ENCODE measurements around the gene LBX1. TPM values are rescaled to one million over a fixed set of nuclear protein-coding genes. Genes with fewer than 3 reads are reported as not detected.

The LBX1 gene
- total RNA-seq, 1 experiment from 2014 or later, result not detected

DNA sequence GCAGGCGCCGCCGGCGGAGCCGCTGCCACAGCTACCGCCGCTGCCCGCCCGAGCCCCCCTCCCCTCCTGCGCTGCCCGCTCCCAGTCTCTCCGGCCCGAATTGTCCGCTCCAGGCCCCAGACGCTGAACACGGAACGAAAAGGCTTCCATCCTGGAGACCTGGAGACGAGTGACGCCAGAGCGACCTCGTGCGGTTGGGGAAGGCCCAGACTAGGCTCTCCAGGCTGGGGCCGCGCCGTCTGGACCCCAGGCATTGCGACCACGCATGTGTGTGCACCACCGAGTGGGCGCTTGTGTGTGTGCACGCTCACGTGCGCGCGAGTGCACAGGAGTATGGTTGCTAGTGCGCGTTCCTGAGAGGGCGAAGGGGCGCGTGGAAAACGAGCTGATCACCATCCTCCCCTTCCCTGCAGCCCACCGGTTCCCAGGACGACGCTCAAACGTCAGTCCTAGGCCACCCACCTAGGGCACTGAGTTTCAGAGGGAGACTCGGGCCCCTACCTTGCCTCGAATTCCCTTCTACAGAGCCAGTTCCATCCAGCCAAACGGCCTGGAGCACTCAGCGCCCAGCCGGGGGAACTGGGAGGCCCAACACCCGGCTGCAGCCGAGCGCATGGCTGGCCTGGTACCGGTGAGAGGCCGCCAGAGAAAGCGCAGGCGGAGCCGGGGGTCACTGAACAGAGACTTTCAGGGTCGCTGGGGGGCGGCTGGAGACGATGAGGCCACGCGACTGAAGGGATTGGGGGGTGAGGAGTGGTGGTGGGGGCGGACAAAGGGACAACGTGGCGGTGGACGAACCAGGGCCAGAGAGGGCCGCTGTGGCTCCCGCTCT is 11.6 kb downstream of the LBX1 start:
- DNase-seq (ENCODE audit: low read depth, low spot score), result no peak
- H3K9me3 ChIP-seq (ENCODE audit: control insufficient read depth in 1 of 2, insufficient read depth in 1 of 2, low read depth in 1 of 2, low read length in 2 of 2), result no peaks in the 10 kb centered on the region
- no peak overlapping the region for H3K9ac ChIP-seq (ENCODE audit: low read length)
- no peaks in the 10 kb centered on the region for H3K27me3 ChIP-seq (ENCODE audit: insufficient read depth, low read length)
- no peaks in the 10 kb centered on the region for H3K79me2 ChIP-seq (ENCODE audit: insufficient read depth, low read length)
- ChIA-PET CTCF (interaction anchor here (1.0 kb wide), 1 partner anchor 226 kb away, joined by 3 read pairs; no protein-coding TSS in a partner anchor), RAD21 (ENCODE audit: low non-redundant PET in 1 of 2, low total read pairs in 2 of 2, uncharacterized antibody in 2 of 2, unreplicated experiment in 2 of 2) (no interaction called here), POLR2A (no interaction called here)
- no peak for TF ChIP-seq RAD21 (IDR thresholded peaks at IDR 0.05; ENCODE audit: low read depth)
- no peak for TF ChIP-seq ZFX (IDR thresholded peaks at IDR 0.05)
- no peak for TF ChIP-seq SP1 (IDR thresholded peaks at IDR 0.05; ENCODE audit: low read depth)
- TF ChIP-seq CEBPB (IDR thresholded peaks at IDR 0.05; ENCODE audit: low read depth), result no peak
- TF ChIP-seq EGR1 (IDR thresholded peaks at IDR 0.05; ENCODE audit: low read depth), result no peak
- TF ChIP-seq, protein P1, sequence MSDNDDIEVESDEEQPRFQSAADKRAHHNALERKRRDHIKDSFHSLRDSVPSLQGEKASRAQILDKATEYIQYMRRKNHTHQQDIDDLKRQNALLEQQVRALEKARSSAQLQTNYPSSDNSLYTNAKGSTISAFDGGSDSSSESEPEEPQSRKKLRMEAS (IDR thresholded peaks at IDR 0.05), result no peak
- TF ChIP-seq ZBTB33 (IDR thresholded peaks at IDR 0.05; ENCODE audit: extremely low read depth, insufficient replicate concordance, low read length), result no peak
- TF ChIP-seq TCF7L2 (IDR thresholded peaks at IDR 0.05; ENCODE audit: borderline replicate concordance, extremely low read depth, insufficient read depth, insufficient read length), result no peak
- TF ChIP-seq, protein P2, sequence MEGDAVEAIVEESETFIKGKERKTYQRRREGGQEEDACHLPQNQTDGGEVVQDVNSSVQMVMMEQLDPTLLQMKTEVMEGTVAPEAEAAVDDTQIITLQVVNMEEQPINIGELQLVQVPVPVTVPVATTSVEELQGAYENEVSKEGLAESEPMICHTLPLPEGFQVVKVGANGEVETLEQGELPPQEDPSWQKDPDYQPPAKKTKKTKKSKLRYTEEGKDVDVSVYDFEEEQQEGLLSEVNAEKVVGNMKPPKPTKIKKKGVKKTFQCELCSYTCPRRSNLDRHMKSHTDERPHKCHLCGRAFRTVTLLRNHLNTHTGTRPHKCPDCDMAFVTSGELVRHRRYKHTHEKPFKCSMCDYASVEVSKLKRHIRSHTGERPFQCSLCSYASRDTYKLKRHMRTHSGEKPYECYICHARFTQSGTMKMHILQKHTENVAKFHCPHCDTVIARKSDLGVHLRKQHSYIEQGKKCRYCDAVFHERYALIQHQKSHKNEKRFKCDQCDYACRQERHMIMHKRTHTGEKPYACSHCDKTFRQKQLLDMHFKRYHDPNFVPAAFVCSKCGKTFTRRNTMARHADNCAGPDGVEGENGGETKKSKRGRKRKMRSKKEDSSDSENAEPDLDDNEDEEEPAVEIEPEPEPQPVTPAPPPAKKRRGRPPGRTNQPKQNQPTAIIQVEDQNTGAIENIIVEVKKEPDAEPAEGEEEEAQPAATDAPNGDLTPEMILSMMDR (IDR thresholded peaks at IDR 0.05 in 2 of 3, conservative IDR thresholded peaks at IDR 0.05 in 1 of 3; ENCODE audit: borderline replicate concordance in 1 of 3, insufficient read depth in 1 of 3, low read depth in 2 of 3, low read length in 2 of 3), result no peak
- no peak for TF ChIP-seq EZH2 (IDR thresholded peaks at IDR 0.05)
- TF ChIP-seq YY1 (IDR thresholded peaks at IDR 0.05; ENCODE audit: extremely low read depth, insufficient replicate concordance, low read depth, low read length), result no peak
- TF ChIP-seq REST (IDR thresholded peaks at IDR 0.05; ENCODE audit: low read depth), result no peak
- TF ChIP-seq JUND (IDR thresholded peaks at IDR 0.05), result no peak
- no peak for TF ChIP-seq POLR2AphosphoS5 (IDR thresholded peaks at IDR 0.05; ENCODE audit: low read depth, low read length)
- TF ChIP-seq ATF3 (IDR thresholded peaks at IDR 0.05), result no peak
- TF ChIP-seq CBX3 (IDR thresholded peaks at IDR 0.05; ENCODE audit: low read depth), result no peak
- TF ChIP-seq SRF (IDR thresholded peaks at IDR 0.05; ENCODE audit: low read depth), result no peak
- no peak for TF ChIP-seq EZH2phosphoT487 (IDR thresholded peaks at IDR 0.05; ENCODE audit: borderline replicate concordance)
- no peak for TF ChIP-seq POLR2A (IDR thresholded peaks at IDR 0.05; ENCODE audit: borderline replicate concordance, extremely low read depth, insufficient read depth, insufficient read length)
- TF ChIP-seq FOSL1 (IDR thresholded peaks at IDR 0.05; ENCODE audit: low read depth), result no peak
- intact Hi-C loops (cut with micrococcal nuclease), result no loop called here
- no peak overlapping the region for H3K4me2 ChIP-seq (ENCODE audit: low read length)
- no TSS peak for BruUV-seq (replicated peaks)
- no peak for ATAC-seq
- peaks cover 7 to 27% of the 10 kb centered on the region in 2 experiments; a peak in 2 of 4 replicates for H3K4me1 ChIP-seq (ENCODE audit: control insufficient read depth in 1 of 2, insufficient read depth in 2 of 2, low read length in 2 of 2)
- no peak overlapping the region for H3K27ac ChIP-seq (ENCODE audit: low read depth, low read length)
- no peak overlapping the region for H2AFZ ChIP-seq (ENCODE audit: low read depth, low read length, poor library complexity, severe bottlenecking)
- H3K4me3 ChIP-seq (replicated peaks in 1 of 2; ENCODE audit: low read depth in 1 of 2, low read length in 2 of 2), result no peak overlapping the region
- no peaks in the 10 kb centered on the region for H3K36me3 ChIP-seq (ENCODE audit: control insufficient read depth in 1 of 2, insufficient read depth in 2 of 2, low read length in 2 of 2)
- no peaks in the 10 kb centered on the region for H4K20me1 ChIP-seq (ENCODE audit: insufficient read depth)
- no peaks in the 10 kb centered on the region for H3K9me2 ChIP-seq (ENCODE audit: insufficient read depth)
